Transverse colon (tissue), 4 donors: ENCODE measurements around the gene DEPP1.
A peak's percentile ranks its signal among the peaks of the same experiment; 100 is the strongest.

Source experiments
- POLR2A ChIP-seq: fragments of 450-650 bp; IDR thresholded peaks from one replicate; pipeline ENCODE4 v1.6.1; 2016; ENCODE audit warnings: antibody characterized with exemption, mild to moderate bottlenecking, moderate library complexity
- POLR2AphosphoS5 ChIP-seq, 3 donors: sonication (generic); formaldehyde crosslinking; IDR thresholded peaks; one replicate each; pipeline ENCODE4 v1.6.1; 2016; ENCODE audit warnings: antibody characterized with exemption in 3 of 3
- TF ChIP-seq, protein P1 (sequence below), 5 experiments: fragments of 200-600 bp in 3 of 5; fragments of 450-650 bp in 2 of 5; sonication (generic) in 3 of 5; IDR thresholded peaks; 1 replicate in 2 of 5; 2 replicates in 3 of 5; pipeline ENCODE4 v1.5.1; 2016 to 2017; ENCODE audit warnings: antibody characterized with exemption in 5 of 5, inconsistent platforms in 3 of 5, mild to moderate bottlenecking in 2 of 5, moderate library complexity in 1 of 5

GRCh38 chr10:45001381-45002148 is 23.0 kb upstream of the DEPP1 start:
- peak; percentile 39 for TF ChIP-seq POLR2A
- TF ChIP-seq, protein P1, sequence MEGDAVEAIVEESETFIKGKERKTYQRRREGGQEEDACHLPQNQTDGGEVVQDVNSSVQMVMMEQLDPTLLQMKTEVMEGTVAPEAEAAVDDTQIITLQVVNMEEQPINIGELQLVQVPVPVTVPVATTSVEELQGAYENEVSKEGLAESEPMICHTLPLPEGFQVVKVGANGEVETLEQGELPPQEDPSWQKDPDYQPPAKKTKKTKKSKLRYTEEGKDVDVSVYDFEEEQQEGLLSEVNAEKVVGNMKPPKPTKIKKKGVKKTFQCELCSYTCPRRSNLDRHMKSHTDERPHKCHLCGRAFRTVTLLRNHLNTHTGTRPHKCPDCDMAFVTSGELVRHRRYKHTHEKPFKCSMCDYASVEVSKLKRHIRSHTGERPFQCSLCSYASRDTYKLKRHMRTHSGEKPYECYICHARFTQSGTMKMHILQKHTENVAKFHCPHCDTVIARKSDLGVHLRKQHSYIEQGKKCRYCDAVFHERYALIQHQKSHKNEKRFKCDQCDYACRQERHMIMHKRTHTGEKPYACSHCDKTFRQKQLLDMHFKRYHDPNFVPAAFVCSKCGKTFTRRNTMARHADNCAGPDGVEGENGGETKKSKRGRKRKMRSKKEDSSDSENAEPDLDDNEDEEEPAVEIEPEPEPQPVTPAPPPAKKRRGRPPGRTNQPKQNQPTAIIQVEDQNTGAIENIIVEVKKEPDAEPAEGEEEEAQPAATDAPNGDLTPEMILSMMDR (IDR thresholded peaks at IDR 0.05) = peak; percentile 13 to 49 (median 23)
- peak; percentile 3 to 45 (median 32) for TF ChIP-seq POLR2AphosphoS5 (IDR thresholded peaks at IDR 0.05)
